SU-DHL-6 (cell line): Measurements from ENCODE around the gene PODXL2.

Experiments
- EZH2phosphoT487 ChIP-seq: fragments of 200-600 bp; sonication (generic), shearing (Covaris generic); conservative IDR thresholded peaks from 2 replicates; pipeline ENCODE4 v1.6.1; 2018; ENCODE audit warnings: mild to moderate bottlenecking, antibody characterized with exemption, low read length, moderate library complexity, mixed read lengths
- TF ChIP-seq, protein P1 (sequence below): fragments of 200-600 bp; sonication (generic); IDR thresholded peaks from one replicate; pipeline ENCODE4 v1.5.1; 2017; ENCODE audit warnings: antibody characterized with exemption, mild to moderate bottlenecking, low read length, moderate library complexity; ENCODE audit not compliant: insufficient read depth, poor library complexity, severe bottlenecking

DNA sequence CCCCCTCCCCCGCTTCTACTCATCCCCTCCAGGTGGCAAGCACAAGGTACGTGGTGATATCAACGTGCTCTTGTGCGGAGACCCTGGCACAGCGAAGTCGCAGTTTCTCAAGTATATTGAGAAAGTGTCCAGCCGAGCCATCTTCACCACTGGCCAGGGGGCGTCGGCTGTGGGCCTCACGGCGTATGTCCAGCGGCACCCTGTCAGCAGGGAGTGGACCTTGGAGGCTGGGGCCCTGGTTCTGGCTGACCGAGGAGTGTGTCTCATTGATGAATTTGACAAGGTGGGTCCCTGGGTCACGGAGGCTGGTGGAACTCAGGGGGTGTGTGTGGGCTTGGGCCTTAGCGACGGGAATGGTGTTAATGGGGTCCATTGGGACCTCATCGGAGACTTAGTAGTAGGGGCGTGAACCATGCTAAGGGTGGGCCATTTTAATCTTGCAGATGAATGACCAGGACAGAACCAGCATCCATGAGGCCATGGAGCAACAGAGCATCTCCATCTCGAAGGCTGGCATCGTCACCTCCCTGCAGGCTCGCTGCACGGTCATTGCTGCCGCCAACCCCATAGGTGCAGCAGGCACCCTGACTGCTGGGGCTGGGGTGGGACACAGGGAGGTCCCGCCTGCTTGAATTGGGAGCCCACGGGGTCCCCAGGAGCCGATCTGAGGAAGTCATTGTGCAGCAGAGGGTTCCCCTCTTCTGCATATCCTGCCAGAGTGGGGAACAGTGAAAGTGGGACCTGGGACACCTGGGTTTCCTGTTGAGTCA lies 12.0 kb upstream of the PODXL2 start:
- TF ChIP-seq, protein P1, sequence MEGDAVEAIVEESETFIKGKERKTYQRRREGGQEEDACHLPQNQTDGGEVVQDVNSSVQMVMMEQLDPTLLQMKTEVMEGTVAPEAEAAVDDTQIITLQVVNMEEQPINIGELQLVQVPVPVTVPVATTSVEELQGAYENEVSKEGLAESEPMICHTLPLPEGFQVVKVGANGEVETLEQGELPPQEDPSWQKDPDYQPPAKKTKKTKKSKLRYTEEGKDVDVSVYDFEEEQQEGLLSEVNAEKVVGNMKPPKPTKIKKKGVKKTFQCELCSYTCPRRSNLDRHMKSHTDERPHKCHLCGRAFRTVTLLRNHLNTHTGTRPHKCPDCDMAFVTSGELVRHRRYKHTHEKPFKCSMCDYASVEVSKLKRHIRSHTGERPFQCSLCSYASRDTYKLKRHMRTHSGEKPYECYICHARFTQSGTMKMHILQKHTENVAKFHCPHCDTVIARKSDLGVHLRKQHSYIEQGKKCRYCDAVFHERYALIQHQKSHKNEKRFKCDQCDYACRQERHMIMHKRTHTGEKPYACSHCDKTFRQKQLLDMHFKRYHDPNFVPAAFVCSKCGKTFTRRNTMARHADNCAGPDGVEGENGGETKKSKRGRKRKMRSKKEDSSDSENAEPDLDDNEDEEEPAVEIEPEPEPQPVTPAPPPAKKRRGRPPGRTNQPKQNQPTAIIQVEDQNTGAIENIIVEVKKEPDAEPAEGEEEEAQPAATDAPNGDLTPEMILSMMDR = no peak
- TF ChIP-seq EZH2phosphoT487 = no peak
